IMR-90 (cell line): ENCODE data around the gene TMEM38A. TPM values are rescaled to one million over a fixed set of nuclear protein-coding genes. Genes with fewer than 3 reads are reported as not detected.

Source experiments
- ATAC-seq: fragments of 200-7000 bp; cut with Tn5 transposase; 2 replicates; pipeline ENCODE4 v1.9.1; 2020; ENCODE audit warnings: low read depth, mild to moderate bottlenecking, moderate library complexity
- BruUV-seq: library from RNA; stranded (reverse); fragments of 400-500 nt; replicated peaks from 2 replicates; lab custom pipeline; 2021; lab: Mats Ljungman, UMichigan
- CTCF ChIA-PET: fragments of 300-600 bp; formaldehyde crosslinking; extraction: SDS; loops from one replicate; lab custom pipeline; 2021; ENCODE audit warnings: antibody characterized with exemption; lab: Yijun Ruan, JAX
- POLR2A ChIA-PET: fragments of 300-600 bp; sonication (Branson Sonifier 250); formaldehyde crosslinking; loops from one replicate; lab custom pipeline; 2022; ENCODE audit warnings: antibody characterized with exemption; ENCODE audit not compliant: unreplicated experiment; lab: Charles Lee
- DNase-seq: peaks from one replicate; pipeline ENCODE4 v3.0.0; 2013
- H2AFZ ChIP-seq: replicated peaks from 2 replicates; pipeline ENCODE3; 2013; ENCODE audit warnings: low read length, mild to moderate bottlenecking; ENCODE audit not compliant: poor library complexity
- H2AK5ac ChIP-seq: 2 replicates; pipeline ENCODE4 v1.6.1; 2013; ENCODE audit warnings: low read depth, low read length, inconsistent platforms
- H2AK9ac ChIP-seq: replicated peaks from 2 replicates; pipeline ENCODE3; 2013; ENCODE audit warnings: mild to moderate bottlenecking, low read depth, low read length, moderate library complexity; ENCODE audit not compliant: poor library complexity
- H2BK120ac ChIP-seq: 2 replicates; pipeline ENCODE4 v1.6.1; 2013; ENCODE audit warnings: low read depth, low read length, inconsistent platforms
- H2BK15ac ChIP-seq: 3 replicates; pipeline ENCODE4 v1.6.1; 2013; ENCODE audit warnings: low read depth, low read length, inconsistent platforms
- H2BK20ac ChIP-seq: 2 replicates; pipeline ENCODE4 v1.6.1; 2013; ENCODE audit warnings: low read depth, mild to moderate bottlenecking, inconsistent platforms, low read length, moderate library complexity
- H2BK5ac ChIP-seq: 2 replicates; pipeline ENCODE4 v1.6.1; 2013; ENCODE audit warnings: mild to moderate bottlenecking, low read depth, low read length, inconsistent platforms; ENCODE audit not compliant: poor library complexity, severe bottlenecking
- H3K14ac ChIP-seq: replicated peaks from 2 replicates; pipeline ENCODE4 v1.6.1; 2013; ENCODE audit warnings: low read depth, low read length, inconsistent platforms
- H3K18ac ChIP-seq: 2 replicates; pipeline ENCODE4 v1.6.1; 2013; ENCODE audit warnings: low read depth, low read length, control low read depth
- H3K23ac ChIP-seq: 2 replicates; pipeline ENCODE4 v1.6.1; 2013; ENCODE audit warnings: low read depth, low read length, inconsistent platforms
- H3K27ac ChIP-seq: 2 replicates; pipeline ENCODE4 v1.5.1; 2013; ENCODE audit warnings: mild to moderate bottlenecking, control low read depth, low read length; ENCODE audit not compliant: insufficient read depth
- H3K27me3 ChIP-seq: 2 replicates; pipeline ENCODE4 v1.6.1; 2013; ENCODE audit warnings: low read length; ENCODE audit not compliant: control insufficient read depth, insufficient read depth
- H3K36me3 ChIP-seq: 2 replicates; pipeline ENCODE4 v1.6.1; 2013; ENCODE audit warnings: low read length, mixed read lengths; ENCODE audit not compliant: control insufficient read depth, insufficient read depth
- H3K4ac ChIP-seq: 2 replicates; pipeline ENCODE4 v1.6.1; 2013; ENCODE audit warnings: low read depth, low read length, inconsistent platforms
- H3K4me1 ChIP-seq: 2 replicates; pipeline ENCODE4 v1.6.1; 2013; ENCODE audit warnings: low read length, mixed read lengths; ENCODE audit not compliant: control insufficient read depth, insufficient read depth
- H3K4me2 ChIP-seq: 2 replicates; pipeline ENCODE4 v1.6.1; 2013; ENCODE audit warnings: low read depth, mild to moderate bottlenecking, control low read depth, low read length, moderate library complexity
- H3K4me3 ChIP-seq: 2 replicates; pipeline ENCODE4 v1.5.1; 2013; ENCODE audit warnings: low read depth, mild to moderate bottlenecking, control low read depth, low read length, moderate library complexity; ENCODE audit not compliant: insufficient read depth
- H3K56ac ChIP-seq: 2 replicates; pipeline ENCODE4 v1.6.1; 2013; ENCODE audit warnings: low read length, inconsistent platforms; ENCODE audit not compliant: insufficient read depth; ENCODE audit errors: extremely low read depth
- H3K79me1 ChIP-seq, 2 experiments: 2 replicates each; pipeline ENCODE4 v1.6.1; 2013; ENCODE audit warnings: low read length in 2 of 2, inconsistent platforms in 1 of 2, low read depth in 1 of 2
- H3K9ac ChIP-seq: 2 replicates; pipeline ENCODE4 v1.6.1; 2013; ENCODE audit warnings: low read depth, low read length, control low read depth
- H3K9me1 ChIP-seq: 2 replicates; pipeline ENCODE4 v1.6.1; 2013; ENCODE audit warnings: low read length, inconsistent platforms; ENCODE audit not compliant: insufficient read depth
- H3K9me3 ChIP-seq: 2 replicates; pipeline ENCODE4 v1.6.1; 2013; ENCODE audit warnings: low read length; ENCODE audit not compliant: control insufficient read depth, insufficient read depth
- H4K20me1 ChIP-seq: 2 replicates; pipeline ENCODE4 v1.6.1; 2013; ENCODE audit warnings: low read length, inconsistent platforms; ENCODE audit not compliant: insufficient read depth
- H4K5ac ChIP-seq: 2 replicates; pipeline ENCODE4 v1.6.1; 2013; ENCODE audit warnings: mild to moderate bottlenecking, low read depth, low read length, control low read depth
- H4K8ac ChIP-seq, 2 experiments: 2 replicates each; pipeline ENCODE4 v1.6.1; 2013; ENCODE audit warnings: low read depth in 2 of 2, low read length in 2 of 2, control low read depth in 1 of 2, inconsistent platforms in 1 of 2
- H4K91ac ChIP-seq: 2 replicates; pipeline ENCODE4 v1.6.1; 2013; ENCODE audit warnings: low read depth, low read length, inconsistent platforms; ENCODE audit not compliant: insufficient read depth
- BHLHE40 ChIP-seq: fragments of 150-350 bp; IDR thresholded peaks from 2 replicates; pipeline ENCODE4 v1.6.1; 2016; ENCODE audit warnings: mild to moderate bottlenecking, low read depth, low read length
- CHD1 ChIP-seq: IDR thresholded peaks from 2 replicates; pipeline ENCODE4 v1.6.1; 2012; ENCODE audit warnings: low read depth, low read length, improper control_type of control experiment
- ELK1 ChIP-seq: fragments of 150-350 bp; IDR thresholded peaks from 2 replicates; pipeline ENCODE4 v1.6.1; 2016; ENCODE audit warnings: low read depth, mild to moderate bottlenecking, low read length, moderate library complexity, borderline replicate concordance
- FOS ChIP-seq: fragments of 150-350 bp; IDR thresholded peaks from 2 replicates; pipeline ENCODE4 v1.6.1; 2016; ENCODE audit warnings: low read depth, low read length
- MAFK ChIP-seq: IDR thresholded peaks from 2 replicates; pipeline ENCODE4 v1.6.1; 2012; ENCODE audit warnings: low read depth, low read length, improper control_type of control experiment
- MAZ ChIP-seq: IDR thresholded peaks from 2 replicates; pipeline ENCODE4 v1.6.1; 2012; ENCODE audit warnings: low read depth, mild to moderate bottlenecking, low read length, improper control_type of control experiment, moderate library complexity, borderline replicate concordance
- MXI1 ChIP-seq: IDR thresholded peaks from 2 replicates; pipeline ENCODE4 v1.6.1; 2012; ENCODE audit warnings: low read depth, mild to moderate bottlenecking, low read length, moderate library complexity, borderline replicate concordance
- POLR2A ChIP-seq: IDR thresholded peaks from 2 replicates; pipeline ENCODE4 v1.6.1; 2012; ENCODE audit warnings: mild to moderate bottlenecking, low read depth, low read length
- RAD21 ChIP-seq: IDR thresholded peaks from 2 replicates; pipeline ENCODE4 v1.6.1; 2012; ENCODE audit warnings: low read length, improper control_type of control experiment
- RCOR1 ChIP-seq: IDR thresholded peaks from 2 replicates; pipeline ENCODE4 v1.6.1; 2012; ENCODE audit warnings: mild to moderate bottlenecking, low read length, improper control_type of control experiment; ENCODE audit not compliant: insufficient replicate concordance
- RFX5 ChIP-seq: IDR thresholded peaks from 2 replicates; pipeline ENCODE4 v1.8.0; 2012; ENCODE audit warnings: low read depth, mild to moderate bottlenecking, low read length, moderate library complexity
- SMC3 ChIP-seq: fragments of 150-350 bp; IDR thresholded peaks from 2 replicates; pipeline ENCODE4 v1.6.1; 2016; ENCODE audit warnings: low read depth, mild to moderate bottlenecking, antibody characterized with exemption, low read length, moderate library complexity
- WGBS, 2 experiments: methylation state at CpG; one replicate each; pipeline versions ENCODE4 v1.1.5 to v1.1.7; 2013; ENCODE audit warnings: missing lambda C conversion rate in 2 of 2; ENCODE audit not compliant: insufficient read length in 1 of 2; ENCODE audit errors: extremely low coverage in 2 of 2; 5-methylcytosine and 5-hydroxymethylcytosine counted together
- dilution Hi-C: fragments of 300-500 bp; cut with HindIII; formaldehyde crosslinking; loops from one replicate; pipeline ENCODE4 v1.14.3; 2018; ENCODE audit warnings: low sequenced_read_pairs; ENCODE audit not compliant: unreplicated experiment
- in situ Hi-C: fragments of 300-500 bp; cut with MboI; formaldehyde crosslinking; loops from 3 replicates; pipeline ENCODE4 v1.14.3; 2019; ENCODE audit warnings: low sequenced_read_pairs, inconsistent platforms, mixed read lengths
- intact Hi-C: fragments of 100-400 bp; cut with micrococcal nuclease; formaldehyde crosslinking; loops from 2 replicates; pipeline ENCODE4 v1.10.0; 2022
- polyA plus RNA-seq, 3 experiments: library from polyadenylated mRNA; depleted of rRNA; stranded (reverse); fragments of >200 nt; gene quantifications; 2 replicates each; pipeline ENCODE4 v1.2.3, GENCODE V29; 2012; ENCODE audit warnings: low replicate concordance in 1 of 3
- total RNA-seq: library from RNA; depleted of rRNA; stranded (reverse); fragments of >200 nt; gene quantifications from 2 replicates; pipeline ENCODE4 v1.2.3, GENCODE V29; 2012
- TF ChIP-seq, protein P1 (sequence below): conservative IDR thresholded peaks from 2 replicates; pipeline ENCODE4 v1.5.1; 2012; ENCODE audit warnings: mild to moderate bottlenecking, low read depth, low read length, improper control_type of control experiment
- TF ChIP-seq, protein P2 (sequence below): fragments of 150-350 bp; IDR thresholded peaks from 2 replicates; pipeline ENCODE4 v1.6.1; 2017; ENCODE audit warnings: mild to moderate bottlenecking, antibody characterized with exemption, low read length, low read depth

Gene TMEM38A
- total and polyA plus RNA-seq, 2 of the 4 experiments (the other 2 are of a cell fraction): 1.3 to 2.0 TPM

DNA sequence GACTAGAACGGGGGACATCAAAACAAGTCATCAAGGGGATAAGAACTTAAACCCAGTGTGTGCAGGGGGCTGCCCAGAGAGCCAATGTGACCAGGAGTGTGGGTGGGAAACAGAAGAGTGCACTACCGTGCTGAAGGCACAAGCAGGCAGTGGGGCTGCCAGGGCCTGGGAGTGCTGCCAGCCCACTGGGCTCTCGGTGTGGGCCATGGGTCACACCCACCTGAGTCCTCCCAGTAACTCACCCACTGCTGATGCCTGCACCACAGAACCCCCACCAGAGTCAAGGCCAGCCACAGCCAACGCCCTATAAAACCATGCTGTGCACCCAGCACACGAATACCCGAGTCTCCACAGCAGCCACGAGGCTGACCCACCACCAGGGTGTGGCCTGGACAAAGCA lies 41.5 kb upstream of the TMEM38A start:
- Histone ChIP-seq H3K27me3 (no peaks in the 10 kb centered on the region), H3K4me2 (no peak overlapping the region), H3K4me1 (peaks cover 6% of the 10 kb centered on the region; the same call in 1 of the 2 replicates), H3K79me1 (peaks cover 23 to 97% of the 10 kb centered on the region in 2 experiments; a peak in 3 of 4 replicates), H3K9me3 (no peaks in the 10 kb centered on the region), H3K36me3 (peaks cover 8% of the 10 kb centered on the region), H4K5ac (no peak overlapping the region), H2AK9ac (no peak overlapping the region), H2BK20ac (no peak overlapping the region), H2AFZ (no peak overlapping the region), H3K18ac (no peak overlapping the region), H3K14ac (no peak overlapping the region), H4K20me1 (peaks cover 100% of the 10 kb centered on the region), H3K9ac (no peak overlapping the region), H4K91ac (no peak overlapping the region), H3K9me1 (peaks cover 60% of the 10 kb centered on the region), H2BK5ac (no peak overlapping the region), H2AK5ac (no peak overlapping the region), H3K27ac (no peak overlapping the region), H3K56ac (no peak overlapping the region), H3K4me3 (no peak overlapping the region), H3K4ac (no peak overlapping the region), H2BK15ac (no peak overlapping the region), H2BK120ac (no peak overlapping the region), H4K8ac (no peak overlapping the region), H3K23ac (no peak overlapping the region)
- ChIA-PET CTCF (no interaction called here), POLR2A (no interaction called here)
- no CpG with 5 or more reads among the region's 7 CpGs for WGBS, 2 experiments
- in situ Hi-C loops (no loop called here), intact Hi-C loops (no loop called here), dilution Hi-C loops (no loop called here)
- TF ChIP-seq RCOR1 (no peak), RAD21 (no peak), MAFK (no peak), BHLHE40 (no peak), RFX5 (no peak), FOS (no peak), POLR2A (no peak), MAZ (no peak), SMC3 (no peak), ELK1 (no peak), CHD1 (no peak), MXI1 (no peak)
- TF ChIP-seq, protein P1, sequence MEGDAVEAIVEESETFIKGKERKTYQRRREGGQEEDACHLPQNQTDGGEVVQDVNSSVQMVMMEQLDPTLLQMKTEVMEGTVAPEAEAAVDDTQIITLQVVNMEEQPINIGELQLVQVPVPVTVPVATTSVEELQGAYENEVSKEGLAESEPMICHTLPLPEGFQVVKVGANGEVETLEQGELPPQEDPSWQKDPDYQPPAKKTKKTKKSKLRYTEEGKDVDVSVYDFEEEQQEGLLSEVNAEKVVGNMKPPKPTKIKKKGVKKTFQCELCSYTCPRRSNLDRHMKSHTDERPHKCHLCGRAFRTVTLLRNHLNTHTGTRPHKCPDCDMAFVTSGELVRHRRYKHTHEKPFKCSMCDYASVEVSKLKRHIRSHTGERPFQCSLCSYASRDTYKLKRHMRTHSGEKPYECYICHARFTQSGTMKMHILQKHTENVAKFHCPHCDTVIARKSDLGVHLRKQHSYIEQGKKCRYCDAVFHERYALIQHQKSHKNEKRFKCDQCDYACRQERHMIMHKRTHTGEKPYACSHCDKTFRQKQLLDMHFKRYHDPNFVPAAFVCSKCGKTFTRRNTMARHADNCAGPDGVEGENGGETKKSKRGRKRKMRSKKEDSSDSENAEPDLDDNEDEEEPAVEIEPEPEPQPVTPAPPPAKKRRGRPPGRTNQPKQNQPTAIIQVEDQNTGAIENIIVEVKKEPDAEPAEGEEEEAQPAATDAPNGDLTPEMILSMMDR: no peak
- TF ChIP-seq, protein P2, sequence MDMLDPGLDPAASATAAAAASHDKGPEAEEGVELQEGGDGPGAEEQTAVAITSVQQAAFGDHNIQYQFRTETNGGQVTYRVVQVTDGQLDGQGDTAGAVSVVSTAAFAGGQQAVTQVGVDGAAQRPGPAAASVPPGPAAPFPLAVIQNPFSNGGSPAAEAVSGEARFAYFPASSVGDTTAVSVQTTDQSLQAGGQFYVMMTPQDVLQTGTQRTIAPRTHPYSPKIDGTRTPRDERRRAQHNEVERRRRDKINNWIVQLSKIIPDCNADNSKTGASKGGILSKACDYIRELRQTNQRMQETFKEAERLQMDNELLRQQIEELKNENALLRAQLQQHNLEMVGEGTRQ: no peak
- DNase-seq (no peak), ATAC-seq (no peak; the same call in 1 of the 2 replicates)
- BruUV-seq: no TSS peak
